Fibroblast of skin of left biceps (primary cell): ENCODE results near the gene STOML1.
A peak's percentile ranks its signal among the peaks of the same experiment; 100 is the strongest.

Experiments used
- DNase-seq, 2 experiments: peaks; one replicate each; pipeline ENCODE4 v3.0.0-alpha.2; 2013; ENCODE audit warnings: low read depth in 2 of 2

The STOML1 gene

DNA sequence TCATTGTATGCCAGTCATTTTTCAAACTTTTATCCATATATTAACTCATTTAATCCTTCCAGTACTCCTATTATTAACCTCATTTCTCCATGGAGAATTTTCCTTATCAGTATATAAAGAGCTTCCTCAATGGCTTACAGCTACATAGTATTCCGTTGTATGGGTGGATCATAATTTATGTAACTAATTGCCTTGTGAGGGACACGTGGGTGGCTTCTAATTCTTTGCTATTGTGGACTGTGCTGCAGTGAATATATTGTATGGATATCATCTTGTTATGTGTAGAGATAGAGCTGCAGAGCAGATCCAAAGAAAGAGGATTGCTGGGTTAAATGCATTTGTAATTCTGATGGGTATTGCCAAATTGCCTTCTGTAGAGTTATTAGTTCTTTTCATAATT, 27.6 kb upstream of the STOML1 start:
- no peak for DNase-seq

DNA sequence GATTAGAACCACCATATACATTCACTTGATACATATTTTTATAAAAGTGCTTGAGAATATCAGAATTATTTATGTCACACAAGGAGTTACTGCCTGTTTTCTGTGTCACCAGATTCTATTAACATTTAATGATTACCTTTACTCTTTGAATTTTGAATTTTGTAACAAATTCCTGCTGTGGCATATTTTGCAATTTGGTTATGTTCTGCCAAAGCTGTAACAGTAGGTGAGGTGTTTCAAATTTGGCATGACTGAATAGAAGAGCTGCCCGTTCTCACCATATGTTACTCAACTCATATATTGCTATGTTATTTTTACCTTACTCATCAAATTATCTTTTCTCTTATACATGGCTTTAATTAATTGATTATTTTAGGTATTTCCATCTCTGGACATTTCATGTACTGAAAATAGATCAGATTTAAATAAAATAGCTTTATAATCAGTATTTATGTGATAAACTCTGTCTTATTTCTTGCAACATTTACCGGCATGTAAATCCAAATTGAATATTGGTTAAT, 21.3 kb upstream of the STOML1 start:
- DNase-seq = no peak

DNA sequence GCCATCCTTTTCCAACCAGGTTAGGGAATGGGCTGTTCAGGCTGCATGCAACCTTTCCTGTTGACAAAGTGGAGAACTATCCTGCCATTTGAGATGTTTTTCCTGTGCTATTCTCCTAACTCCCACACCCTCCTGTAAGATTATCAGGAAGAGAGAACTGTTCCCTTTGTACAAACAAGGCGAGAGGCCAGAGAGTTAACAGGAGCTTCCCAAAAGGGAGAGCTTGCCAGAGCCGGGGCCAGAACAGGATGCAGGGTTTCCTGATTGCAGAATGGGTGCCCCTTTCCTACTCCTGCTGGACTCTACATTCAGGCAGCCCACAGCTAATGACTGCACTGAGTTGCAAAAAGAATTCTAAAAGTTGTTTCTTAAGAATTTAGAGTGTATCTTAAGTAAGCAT, 19.5 kb upstream of the STOML1 start:
- DNase-seq = no peak

DNA sequence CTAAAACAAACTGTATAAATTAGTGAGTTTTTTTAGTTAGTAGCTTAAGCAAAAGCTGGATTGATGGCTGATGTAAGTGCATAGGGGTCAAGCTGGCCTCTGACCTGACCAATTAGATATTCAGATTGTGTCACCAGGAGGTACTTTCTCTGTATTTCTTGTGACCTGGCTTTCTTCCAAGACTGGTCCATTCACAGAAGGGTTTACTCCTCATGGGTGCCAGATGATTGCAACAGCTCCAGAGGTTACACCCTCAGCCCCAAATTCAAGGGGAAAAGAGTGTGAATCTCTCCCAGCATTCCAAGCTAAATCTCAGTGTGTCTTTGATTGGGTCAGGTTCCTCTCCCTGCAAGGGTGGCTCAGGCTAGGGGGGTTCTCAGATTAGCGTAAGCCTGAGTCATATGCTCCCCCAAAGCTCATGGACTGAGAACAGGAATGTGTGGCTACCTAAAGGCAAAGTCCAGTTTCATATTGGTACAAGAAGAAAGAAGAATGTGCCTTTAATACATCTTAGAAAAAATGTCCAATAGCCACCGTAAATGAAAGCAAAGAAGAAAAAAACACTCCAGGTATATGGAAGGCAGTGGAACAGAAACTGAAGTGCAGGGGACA, 18.9 kb upstream of the STOML1 start:
- DNase-seq = no peak

DNA sequence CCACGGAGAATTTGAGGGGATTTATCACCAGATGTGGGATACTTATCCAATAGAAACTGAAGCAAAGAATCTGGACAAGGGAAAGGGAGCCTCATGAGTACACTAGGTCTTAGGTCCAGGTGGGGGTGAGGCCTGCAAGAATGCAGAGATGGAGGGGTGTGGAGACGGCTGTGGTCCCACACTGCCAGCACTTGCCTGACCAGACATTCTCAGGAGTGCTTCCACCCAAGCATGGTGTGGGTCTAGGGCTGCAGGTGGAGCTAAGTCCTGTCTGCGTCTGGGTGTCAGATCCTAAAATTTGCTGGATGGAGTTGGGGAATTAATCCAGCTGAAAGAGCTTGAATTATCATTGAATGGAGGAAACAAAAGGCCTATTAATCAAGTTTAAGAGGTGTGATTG, 16.8 kb upstream of the STOML1 start:
- no peak for DNase-seq

DNA sequence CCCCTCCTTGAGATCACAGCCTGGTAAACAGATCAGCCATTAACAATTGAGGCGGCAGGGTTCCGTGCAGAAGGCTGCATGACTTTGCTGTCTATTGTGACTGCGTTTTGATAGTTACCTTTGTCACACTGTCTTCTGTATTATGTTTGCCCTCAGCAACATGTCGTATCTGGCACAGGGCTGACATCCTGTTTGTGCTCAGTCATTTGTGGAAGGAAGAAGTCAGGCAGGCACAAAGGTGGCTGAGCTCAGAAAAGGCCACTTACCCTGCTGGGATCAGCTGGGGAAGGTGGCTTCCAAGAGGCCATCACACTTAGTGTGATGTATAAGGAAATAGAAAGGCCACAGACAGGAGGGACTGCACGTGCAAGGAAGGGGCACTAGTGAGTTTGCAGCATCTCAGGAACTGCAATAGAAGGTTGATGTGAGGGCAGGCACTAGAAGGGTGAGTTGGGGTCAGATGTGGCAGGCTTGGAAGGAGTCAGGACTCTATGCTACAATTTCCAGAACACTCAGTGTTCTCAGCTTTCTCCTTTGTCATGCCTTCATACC, 15.8 kb upstream of the STOML1 start:
- DNase-seq = no peak

DNA sequence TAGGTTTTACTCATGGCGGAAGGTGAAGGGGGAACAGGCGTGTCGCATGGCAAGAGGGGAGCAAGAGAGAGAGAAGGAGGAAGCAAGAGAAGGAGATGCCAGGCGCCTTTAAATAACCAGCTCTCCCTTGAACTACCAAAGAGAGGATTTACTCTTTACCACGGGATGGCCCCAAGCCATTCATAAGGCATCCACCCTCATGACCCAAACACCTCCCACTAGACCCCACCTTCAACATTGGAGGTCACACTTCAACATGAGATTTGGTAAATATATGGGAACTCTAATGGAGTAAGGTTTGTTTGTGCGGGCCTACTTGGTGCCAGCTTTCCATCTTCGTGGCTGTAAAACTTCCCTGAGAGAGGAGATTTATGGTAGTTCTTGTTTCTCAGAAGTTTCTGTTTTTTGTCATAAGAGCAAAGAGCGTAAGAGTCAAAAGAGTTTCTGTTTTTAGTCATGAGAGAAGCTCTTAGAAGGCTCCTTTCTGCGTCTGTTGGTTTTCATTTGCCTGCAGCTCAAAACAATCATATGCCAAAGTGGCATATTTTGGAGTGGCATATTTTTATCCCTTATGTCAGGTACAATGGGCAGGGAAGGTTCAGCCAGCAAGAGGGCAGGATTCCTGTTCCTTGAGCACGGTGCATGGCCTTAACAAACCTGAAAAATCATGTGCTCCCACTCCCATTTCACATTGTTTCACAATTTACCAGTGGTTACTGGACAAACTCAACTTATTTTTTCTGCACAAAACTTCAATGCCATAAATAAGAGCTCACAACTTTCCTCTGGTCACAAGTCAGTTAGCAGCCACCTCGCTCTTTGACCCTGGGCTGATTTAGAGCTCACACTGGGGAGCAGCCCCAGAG, 14.9 kb upstream of the STOML1 start:
- no peak for DNase-seq

DNA sequence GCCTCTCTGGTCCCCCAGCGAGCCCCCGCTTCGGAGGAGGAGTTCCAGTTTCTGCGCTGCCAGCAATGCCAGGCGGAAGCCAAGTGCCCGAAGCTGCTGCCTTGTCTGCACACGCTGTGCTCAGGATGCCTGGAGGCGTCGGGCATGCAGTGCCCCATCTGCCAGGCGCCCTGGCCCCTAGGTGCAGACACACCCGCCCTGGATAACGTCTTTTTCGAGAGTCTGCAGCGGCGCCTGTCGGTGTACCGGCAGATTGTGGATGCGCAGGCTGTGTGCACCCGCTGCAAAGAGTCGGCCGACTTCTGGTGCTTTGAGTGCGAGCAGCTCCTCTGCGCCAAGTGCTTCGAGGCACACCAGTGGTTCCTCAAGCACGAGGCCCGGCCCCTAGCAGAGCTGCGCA, 5.9 kb upstream of the STOML1 start:
- no peak for DNase-seq

DNA sequence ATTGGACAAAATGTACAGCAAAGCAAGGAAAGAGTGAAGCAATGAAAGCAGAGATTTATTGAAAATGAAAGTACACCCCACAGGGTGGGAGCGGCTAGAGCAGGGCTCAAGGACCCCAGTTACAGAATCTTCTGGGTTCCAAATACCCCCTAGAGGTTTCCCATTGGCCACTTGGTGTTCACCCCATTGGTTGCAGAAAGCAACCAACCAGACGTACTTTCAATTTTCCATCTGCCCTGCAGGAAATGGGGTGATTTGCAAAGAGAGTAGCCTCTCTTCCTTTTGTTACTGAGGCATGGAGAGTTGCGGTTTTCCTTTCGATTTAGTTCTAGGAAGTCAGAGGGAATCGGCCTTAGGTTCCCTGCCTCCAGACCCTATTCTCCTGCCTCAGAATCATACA, 4.8 kb upstream of the STOML1 start:
- DNase-seq = no peak

DNA sequence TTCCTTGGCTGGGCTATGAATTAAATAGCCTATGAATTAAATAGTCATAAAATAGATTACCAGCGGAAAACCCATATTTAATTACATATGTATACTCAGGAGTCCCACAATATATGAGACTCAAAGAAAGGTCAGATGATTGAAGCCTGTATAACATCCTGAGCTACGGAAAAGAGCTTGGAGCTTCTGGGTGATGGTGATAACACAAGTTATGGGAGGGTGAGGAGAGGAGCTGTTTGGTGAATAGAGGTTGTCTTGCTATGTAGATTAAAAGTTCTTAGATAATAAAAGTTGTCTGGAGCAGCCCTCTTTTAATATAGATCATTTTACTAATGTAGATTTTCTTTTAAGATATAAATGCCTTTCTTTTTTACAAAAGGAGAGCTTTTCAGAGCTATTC, 4.2 kb upstream of the STOML1 start:
- no peak for DNase-seq

DNA sequence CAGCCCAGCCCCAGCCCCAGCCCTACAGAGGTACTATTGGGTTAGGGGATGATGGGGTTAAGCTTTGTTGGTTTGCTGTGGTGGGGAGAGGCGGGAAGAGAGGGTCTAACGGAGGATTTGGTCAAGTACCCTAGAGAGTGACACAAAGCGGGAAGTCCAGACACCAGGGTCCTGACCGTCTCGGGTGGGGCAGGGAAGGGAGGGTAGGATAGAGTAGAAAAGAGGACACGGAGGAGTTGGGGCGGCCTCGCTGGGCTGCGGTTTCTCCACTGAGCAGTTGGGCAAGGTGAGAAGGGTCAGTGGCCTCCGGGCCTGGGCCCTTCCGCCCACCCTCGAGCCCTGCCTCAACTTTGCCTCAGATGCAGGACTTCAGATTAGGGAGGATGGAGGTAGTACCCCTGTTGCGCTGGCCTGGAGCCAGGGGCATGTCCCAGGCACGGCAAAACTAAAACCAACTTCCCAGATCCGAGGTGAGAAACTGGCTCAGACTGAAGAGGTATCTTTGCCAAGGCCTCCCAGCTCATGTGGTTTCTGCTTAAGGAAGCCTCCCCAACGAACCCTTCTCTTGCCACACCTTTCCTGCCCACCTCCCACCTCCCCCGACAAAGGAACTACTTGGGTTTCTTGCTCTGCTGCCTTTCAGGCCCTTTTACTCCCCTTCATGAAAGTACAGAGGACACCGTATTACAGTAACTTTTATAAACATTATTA, 3.0 kb upstream of the STOML1 start:
- no peak for DNase-seq

DNA sequence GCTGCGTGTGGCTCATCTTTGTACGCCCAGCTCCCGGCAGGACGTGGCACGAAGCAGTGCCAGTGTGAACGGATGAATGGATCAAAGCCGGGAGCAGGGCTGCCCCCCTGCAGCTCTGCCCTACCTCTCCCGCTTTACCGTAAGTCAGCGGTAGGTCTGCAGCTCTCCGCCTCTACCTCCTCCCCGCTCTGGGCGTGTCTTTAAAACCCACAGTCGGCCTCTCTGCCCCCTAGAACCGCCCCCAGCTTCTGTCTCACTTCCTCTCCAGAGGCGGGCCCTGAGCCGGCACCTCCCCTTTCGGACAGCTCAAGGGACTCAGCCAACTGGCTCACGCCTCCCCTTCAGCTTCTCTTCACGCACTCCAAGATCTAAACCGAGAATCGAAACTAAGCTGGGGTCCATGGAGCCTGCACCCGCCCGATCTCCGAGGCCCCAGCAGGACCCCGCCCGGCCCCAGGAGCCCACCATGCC, 2.4 kb upstream of the STOML1 start, which contains the start of gene PML:
TSS of gene PML (plus strand) at position 304 of the 471 bp plus-strand sequence. CDS start at position 401, 97 bp downstream.
- peak; percentile 77 to 80 for DNase-seq

DNA sequence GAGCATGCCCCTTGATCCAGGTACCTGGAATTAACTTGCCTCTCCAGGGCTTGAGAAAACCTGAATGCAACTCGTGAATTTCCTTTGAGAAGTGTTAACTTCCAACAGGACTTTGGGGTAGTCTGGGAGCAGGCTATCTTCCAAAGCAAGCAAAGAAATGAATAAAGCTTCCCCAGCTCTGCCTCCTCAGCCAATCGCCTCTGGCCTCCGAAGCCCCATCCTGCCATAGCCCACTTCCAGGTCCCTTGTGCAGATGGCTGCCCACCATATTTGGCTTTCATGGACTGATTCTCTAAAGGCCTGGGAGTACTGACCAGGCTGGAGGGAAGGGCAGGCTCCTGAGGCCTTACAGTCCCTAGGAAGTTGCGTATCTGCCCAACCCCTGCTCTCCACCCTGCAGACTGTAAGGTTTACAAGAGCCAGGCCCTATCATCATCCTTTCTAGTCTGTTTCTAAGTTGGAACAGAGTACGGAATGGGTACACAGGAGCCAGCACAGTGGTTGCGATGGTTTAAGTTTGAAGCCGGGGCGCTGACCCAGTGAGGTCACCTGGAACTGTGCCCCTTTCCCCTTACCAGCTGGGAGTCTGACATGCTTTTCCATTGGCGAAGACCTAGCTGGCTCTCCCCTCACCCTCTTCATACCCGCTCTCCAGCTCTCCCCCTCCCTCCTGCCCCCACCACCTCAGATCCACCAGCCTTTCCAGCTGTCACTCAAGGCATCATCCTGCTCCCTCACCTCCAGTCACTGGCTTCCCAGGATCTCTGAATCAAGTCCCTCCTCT, 1.3 kb upstream of the STOML1 start:
- DNase-seq = no peak

DNA sequence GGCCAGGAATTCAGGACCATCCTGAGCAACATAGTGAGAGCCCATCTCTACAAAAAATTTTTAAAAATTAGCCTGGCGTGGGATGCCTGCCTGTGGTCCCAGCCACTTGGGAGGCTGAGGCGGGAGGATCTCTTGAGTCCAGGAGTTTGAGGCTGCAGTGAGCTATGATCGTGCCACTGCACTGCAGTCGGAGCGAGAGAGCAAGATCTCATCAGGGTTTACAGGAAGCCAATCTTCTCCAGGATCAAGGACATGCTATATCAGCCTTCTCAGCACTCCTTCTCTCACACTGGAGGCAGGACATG, 451 bp upstream of the STOML1 start:
- DNase-seq = no peak

DNA sequence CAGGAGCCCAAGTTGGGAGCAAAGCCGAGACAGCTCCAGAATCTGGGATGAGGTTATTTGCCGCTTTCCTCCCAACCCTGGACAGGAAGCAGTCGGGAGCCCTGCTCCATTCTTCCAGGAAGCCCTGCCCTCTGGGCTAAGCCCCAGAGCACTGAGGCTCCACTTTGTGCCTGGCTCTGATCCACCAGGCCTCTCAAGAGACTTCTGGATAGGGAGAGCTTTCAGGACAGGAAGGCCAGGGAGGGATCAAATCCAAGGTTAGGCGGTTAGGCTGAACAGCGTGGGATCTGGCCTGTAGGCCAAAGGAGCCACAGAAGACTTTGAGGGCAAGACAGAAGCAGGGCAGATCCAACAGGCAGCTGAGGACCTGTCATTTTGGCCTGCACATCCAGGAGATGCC, 835 bp downstream of the STOML1 start:
- DNase-seq = no peak

DNA sequence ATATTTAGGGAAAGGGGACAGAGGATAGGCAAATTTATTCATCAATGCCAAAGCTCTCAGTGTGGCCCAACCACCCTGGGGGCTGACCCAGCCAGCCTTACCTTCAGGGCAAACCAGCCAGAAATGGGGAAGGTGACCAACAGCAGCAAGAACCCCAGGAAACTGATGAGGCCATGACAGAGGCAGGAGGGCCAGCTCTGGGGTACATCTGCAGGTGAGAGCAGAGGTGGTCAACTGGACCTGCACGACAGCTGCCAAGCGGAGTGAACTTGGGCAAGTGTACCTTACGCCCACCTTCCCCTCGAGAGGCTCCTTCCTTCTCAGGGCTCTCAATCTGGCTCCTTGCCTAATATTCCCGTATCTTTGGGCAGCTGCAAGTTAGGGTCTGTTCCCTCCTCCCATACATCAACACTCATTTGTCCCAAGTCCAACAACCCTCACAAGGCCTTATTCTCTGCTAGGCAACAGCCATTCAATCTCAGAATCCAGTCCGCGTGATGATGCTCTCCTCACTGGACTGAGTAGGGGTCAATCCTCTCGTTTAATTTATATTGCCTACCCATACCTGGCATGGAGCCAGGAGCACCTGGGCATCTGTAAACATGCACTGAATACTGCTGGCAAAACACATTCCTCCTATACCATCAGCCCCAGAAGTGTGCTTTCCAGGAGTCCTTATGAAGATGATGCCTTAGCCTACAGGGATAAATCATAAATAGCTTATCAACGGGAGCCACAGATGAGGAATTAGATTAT, 1.7 kb downstream of the STOML1 start:
- DNase-seq = no peak

DNA sequence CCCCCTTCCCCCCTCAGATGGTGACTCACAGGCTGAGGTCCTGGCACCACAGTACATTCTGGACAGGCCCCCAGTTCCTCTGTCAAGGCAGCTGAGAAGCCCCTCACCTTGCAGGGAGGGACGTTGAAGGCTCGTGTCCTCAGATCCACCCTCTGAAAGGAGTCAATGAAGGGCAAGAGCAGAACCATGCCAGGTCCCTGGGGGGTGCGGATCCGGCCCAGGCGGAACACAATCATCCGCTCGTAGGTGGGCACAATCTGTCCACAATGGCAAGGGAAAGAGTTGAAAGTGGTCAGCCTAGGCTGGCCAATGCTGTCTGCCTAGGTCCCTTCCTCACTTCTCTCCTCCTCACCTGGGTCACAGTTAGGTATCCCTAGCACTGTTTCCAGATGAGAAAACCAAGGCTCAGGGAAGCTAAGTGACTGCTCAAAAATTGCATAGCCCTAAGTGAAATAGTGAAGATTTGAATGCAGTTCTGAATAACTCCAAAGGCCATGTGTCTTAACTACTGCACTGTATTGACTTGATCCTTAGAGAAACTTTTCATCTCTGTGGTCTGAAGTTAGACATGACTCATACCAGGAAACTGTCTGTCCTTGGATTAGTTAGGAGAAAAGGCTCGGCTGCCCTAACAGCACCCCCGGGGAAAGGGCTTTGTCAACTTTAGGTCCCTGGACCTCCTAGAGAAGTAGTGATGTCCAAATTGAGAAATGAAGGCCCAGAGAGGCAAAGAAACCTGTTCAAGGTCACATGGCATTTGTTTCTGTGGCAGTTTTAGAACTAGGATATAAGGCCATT, 2.9 kb downstream of the STOML1 start:
- peak in 1 of 2 experiments; percentile 45 for DNase-seq

DNA sequence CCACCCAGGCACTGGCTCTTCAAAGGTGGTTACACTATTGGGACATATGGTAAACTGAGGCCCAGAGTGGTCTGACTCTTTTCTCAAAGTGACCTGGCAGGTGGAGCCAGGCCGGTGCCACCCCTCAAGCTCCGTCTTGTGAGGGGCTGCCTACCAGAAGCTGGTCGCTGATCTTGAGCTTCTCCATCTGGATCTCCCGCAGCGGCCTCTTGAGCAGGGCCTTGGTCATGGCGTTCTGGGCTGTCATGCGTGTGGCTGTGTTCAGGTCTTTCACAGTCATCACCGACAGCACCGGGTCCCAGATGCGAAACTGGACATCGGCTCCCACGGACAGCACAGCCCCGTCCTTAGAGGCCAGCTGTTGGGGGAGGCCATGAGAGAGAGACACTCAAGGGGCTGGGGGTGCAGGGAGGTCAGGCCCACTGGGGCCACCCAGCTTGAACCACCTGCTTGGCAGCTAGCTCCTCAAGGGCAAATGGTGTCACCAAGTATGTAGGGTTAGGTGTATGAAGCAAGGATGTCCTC, 3.6 kb downstream of the STOML1 start:
- DNase-seq = no peak

DNA sequence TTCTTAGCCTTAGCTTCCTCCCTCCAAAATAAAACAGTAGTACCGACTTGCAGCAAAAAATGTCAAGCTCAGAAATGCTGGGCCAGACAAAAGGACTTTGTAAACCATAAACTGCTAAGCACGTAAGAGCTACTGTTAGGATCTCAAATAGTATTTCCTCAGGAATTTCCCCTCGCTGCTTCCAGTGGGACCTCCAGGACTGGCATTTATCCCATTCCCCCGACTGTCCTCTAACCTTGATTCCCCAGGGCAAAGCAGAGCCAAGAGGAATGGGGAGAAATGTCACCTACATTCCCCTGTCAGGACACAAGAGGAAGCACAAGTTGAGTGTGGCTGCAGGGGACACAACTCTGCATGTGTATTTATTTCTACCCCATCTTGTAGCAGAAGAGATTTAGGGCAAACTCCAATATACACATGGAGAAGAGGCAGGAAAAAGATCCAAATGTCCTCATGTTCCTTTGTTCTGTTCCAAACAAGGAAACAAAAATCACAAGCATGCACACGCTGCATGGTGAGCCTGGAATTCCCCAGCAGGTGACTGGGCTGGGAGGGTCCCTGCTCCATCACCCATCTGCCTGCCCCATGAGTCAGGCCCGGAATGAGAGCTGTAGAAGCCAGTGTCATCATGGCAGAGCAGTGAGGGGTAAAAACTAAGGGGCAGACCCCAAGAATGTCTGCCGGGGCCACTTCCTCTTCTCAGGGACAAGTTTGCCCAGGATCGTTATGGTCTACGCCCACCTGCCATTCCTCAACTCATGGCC, 4.2 kb downstream of the STOML1 start:
- DNase-seq = no peak
